Motor neuron (in vitro differentiated cells): ENCODE measurements around the gene FAM227B. TPM values are rescaled to one million over a fixed set of nuclear protein-coding genes. Genes with fewer than 3 reads are reported as not detected.

ENCODE experiments used
- ATAC-seq, 8 experiments: fragments of 200-7000 bp; cut with Tn5 transposase; replicated peaks in 6 of 8; 2 replicates each; pipeline ENCODE4 v1.8.0; 2021; ENCODE audit warnings: mild to moderate bottlenecking in 8 of 8, moderate library complexity in 8 of 8
- H3K27ac ChIP-seq, 2 donors: fragments of 250-450 bp; sonication (Bioruptor Pico); 2 replicates each; pipeline ENCODE4 v1.9.0; 2021; ENCODE audit warnings: antibody characterized with exemption in 2 of 2, mild to moderate bottlenecking in 2 of 2, moderate library complexity in 1 of 2
- H3K4me1 ChIP-seq, 2 donors: fragments of 250-450 bp; sonication (Bioruptor Pico); replicated peaks in 1 of 2; 2 replicates each; pipeline ENCODE4 v1.6.1; 2021; ENCODE audit warnings: antibody characterized with exemption in 2 of 2, mild to moderate bottlenecking in 2 of 2, moderate library complexity in 1 of 2
- H3K4me3 ChIP-seq, 5 donors: fragments of 250-450 bp; sonication (Bioruptor Pico); 2 replicates each; pipeline ENCODE4 v1.9.0; 2021; ENCODE audit warnings: antibody characterized with exemption in 5 of 5, mild to moderate bottlenecking in 5 of 5, moderate library complexity in 4 of 5
- WGBS, 10 experiments: fragments of 450-650 bp; shearing (Covaris generic); methylation state at CpG; one replicate each; pipeline ENCODE4 v1.0.0; 2022; 5-methylcytosine and 5-hydroxymethylcytosine counted together
- in situ Hi-C, 9 experiments: fragments of 400-800 bp; cut with MboI; loops; one replicate each; pipeline ENCODE4 v1.15.0; 2021; ENCODE audit warnings: low sequenced_read_pairs in 9 of 9, low pct_unique_long_range_greater_than_20kb in 2 of 9; ENCODE audit not compliant: unreplicated experiment in 9 of 9
- total RNA-seq, 8 experiments: library from RNA; unstranded; fragments of 300-600 nt; gene quantifications; 2 replicates each; pipeline versions ENCODE4 v1.2.3 to v1.2.4, GENCODE V29; 2022

The FAM227B gene
- total RNA-seq, 8 experiments from 2014 or later = 5.8 to 16.1 (median 10.6) TPM

- no peak for ATAC-seq
- Histone ChIP-seq H3K27ac (no peak overlapping the region), H3K4me3 (no peak overlapping the region), H3K4me1 (no peaks in the 10 kb centered on the region)
- in situ Hi-C loops = no loop called here
- WGBS, 10 experiments = 33 to 100% (median 90%) methylated on average over 1 to 2 of the region's 2 CpGs; no CpG with 5 or more reads in 1 of the 10 experiments
Observed at GRCh38 chr15:49308686-49309085, 311.9 kb downstream of the FAM227B start.

DNA sequence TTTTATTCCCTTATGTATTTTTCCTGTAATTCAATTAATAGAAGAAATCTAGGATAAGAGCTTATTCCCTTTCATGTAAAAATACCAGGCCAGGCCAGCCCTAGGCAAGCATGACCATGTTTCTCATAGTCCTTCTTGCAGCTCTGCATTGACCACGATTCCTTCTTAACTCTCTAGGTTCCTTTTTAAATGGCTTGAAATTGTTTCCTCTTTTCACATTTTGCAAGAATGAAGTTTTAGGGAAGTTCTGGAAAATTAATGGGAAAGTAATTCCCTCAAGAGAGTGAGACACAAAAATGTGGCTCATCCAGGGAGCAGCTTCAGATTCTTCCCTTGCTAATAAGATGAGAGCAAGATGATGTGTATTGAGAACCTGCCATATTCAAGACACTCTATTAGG is 314.1 kb downstream of the FAM227B start:
- no peak for ATAC-seq
- Histone ChIP-seq H3K4me3 (no peak overlapping the region), H3K4me1 (no peaks in the 10 kb centered on the region), H3K27ac (no peak overlapping the region)
- in situ Hi-C loops = no loop called here
- 22 to 100% (median 86%) methylated on average over 1 of the region's 1 CpG; no CpG with 5 or more reads in 2 of the 10 experiments for WGBS, 10 experiments

DNA sequence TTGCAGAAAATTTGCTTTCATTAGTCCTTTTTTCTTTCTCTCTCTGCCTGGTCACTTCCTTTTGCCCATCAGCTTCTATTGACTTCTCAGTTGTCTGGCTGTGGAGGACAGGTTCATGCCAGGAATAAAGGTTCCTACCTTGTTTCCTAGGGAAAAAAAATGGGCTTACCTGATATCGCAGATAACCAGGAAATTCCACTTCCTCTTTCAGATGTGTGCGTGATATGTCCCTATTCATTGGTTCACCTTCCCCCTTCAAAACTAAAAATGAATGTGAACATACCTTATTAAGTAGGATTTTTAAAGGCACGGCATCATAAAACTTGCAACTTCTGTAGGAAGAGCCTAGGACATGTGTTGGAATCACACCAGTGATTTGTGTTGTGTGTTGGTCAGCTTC is 317.6 kb downstream of the FAM227B start:
- ATAC-seq = no peak
- in situ Hi-C loops = no loop called here
- 83 to 100% (median 97%) methylated on average over 1 to 3 of the region's 3 CpGs; no CpG with 5 or more reads in 1 of the 10 experiments for WGBS, 10 experiments
- Histone ChIP-seq H3K4me1 (no peaks in the 10 kb centered on the region), H3K27ac (no peak overlapping the region), H3K4me3 (no peak overlapping the region)

GRCh38 chr15:49301562-49301961 is 319.1 kb downstream of the FAM227B start:
- in situ Hi-C loops = no loop called here
- Histone ChIP-seq H3K4me1 (no peaks in the 10 kb centered on the region), H3K4me3 (no peak overlapping the region), H3K27ac (no peak overlapping the region)
- no peak for ATAC-seq

- Histone ChIP-seq H3K4me1 (no peaks in the 10 kb centered on the region), H3K4me3 (no peak overlapping the region), H3K27ac (no peak overlapping the region)
- in situ Hi-C loops = no loop called here
- no peak for ATAC-seq
- 100% methylated on average over 1 to 3 of the region's 3 CpGs; no CpG with 5 or more reads in 2 of the 10 experiments for WGBS, 10 experiments
Observed at GRCh38 chr15:49300856-49301255, 319.8 kb downstream of the FAM227B start.

DNA sequence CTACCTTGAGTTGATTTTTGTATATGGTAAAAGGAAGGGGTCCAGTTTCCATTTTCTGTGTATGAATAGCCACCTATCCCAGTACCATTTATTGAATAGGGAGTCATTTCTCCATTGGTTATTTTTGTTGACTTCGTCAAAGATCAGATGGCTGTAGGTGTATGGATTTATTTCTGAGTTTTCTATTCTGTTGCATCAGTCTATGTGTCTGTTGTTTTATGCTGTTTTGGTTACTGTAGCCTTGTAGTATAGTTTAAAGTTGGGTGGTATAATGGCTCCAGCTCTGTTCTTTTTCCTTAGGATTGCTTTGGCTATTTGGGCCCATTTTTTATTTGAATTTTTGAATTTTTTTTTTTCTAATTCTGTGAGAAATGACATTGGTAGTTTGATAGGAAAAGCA is 323.0 kb downstream of the FAM227B start:
- WGBS, 10 experiments = 67 to 100% (median 100%) methylated on average over 1 of the region's 1 CpG
- H3K27ac ChIP-seq = no peak overlapping the region
- H3K4me1 ChIP-seq = no peaks in the 10 kb centered on the region
- H3K4me3 ChIP-seq = no peak overlapping the region
- ATAC-seq = no peak
- in situ Hi-C loops = loop anchor here in 1 of 9 experiments (25.0 kb wide), 1 partner anchor 115 kb away; the partner anchor contains the start of gene FGF7

DNA sequence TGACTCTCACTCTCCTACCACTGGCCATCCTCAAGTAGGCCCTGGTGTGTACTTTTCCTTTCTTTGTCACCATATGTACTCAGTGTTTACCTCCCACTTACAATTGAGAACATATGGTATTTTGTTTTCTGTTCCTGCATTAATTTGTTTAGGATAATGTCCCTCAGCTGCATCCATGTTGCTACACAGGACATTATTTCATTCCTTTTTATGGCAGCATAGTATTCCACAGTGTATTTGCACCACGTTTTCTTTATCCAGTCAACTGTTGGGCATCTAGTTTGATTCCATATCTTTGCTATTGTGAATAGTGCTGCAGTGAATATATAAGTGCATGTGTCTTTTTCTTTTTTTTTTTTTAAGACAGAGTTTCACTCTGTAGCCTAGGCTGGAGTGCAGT is 324.4 kb downstream of the FAM227B start:
- Histone ChIP-seq H3K27ac (no peak overlapping the region), H3K4me3 (no peak overlapping the region), H3K4me1 (no peaks in the 10 kb centered on the region)
- WGBS, 10 experiments = 86 to 100% (median 95%) methylated on average over 1 of the region's 1 CpG; no CpG with 5 or more reads in 4 of the 10 experiments
- no peak for ATAC-seq
- in situ Hi-C loops = loop anchor here in 1 of 9 experiments (25.0 kb wide), 1 partner anchor 116 kb away; the partner anchor contains the start of gene FGF7

DNA sequence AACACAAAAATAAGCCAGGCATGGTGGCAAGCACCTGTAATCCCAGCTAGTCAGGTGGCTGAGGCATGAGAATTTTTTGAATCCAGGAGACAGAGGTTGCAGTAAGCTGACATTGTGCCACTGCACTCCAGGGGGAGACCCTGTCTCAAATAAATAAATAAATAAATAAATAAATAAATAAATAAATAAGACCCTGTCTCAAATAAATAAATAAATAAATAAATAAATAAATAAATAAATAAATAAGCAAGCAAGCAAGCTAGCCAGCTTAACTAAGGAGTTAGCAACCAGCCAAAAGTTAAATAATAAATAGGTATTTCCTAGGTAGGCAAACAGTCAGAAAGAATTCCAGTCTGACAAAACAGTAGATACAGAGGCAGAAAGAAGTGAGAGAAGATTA is 326.7 kb downstream of the FAM227B start:
- no peak for ATAC-seq
- in situ Hi-C loops = loop anchor here in 1 of 9 experiments (25.0 kb wide), 1 partner anchor 118 kb away; the partner anchor contains the start of gene FGF7
- Histone ChIP-seq H3K27ac (no peak overlapping the region), H3K4me3 (no peak overlapping the region), H3K4me1 (no peaks in the 10 kb centered on the region)

GRCh38 chr15:49290191-49290590 is 330.4 kb downstream of the FAM227B start:
- Histone ChIP-seq H3K4me1 (no peaks in the 10 kb centered on the region), H3K27ac (no peak overlapping the region), H3K4me3 (no peak overlapping the region)
- in situ Hi-C loops = loop anchor here in 1 of 9 experiments (25.0 kb wide), 1 partner anchor 122 kb away; the partner anchor contains the start of gene FGF7
- ATAC-seq = no peak
- WGBS, 10 experiments = 38 to 60% (median 40%) methylated on average over 1 of the region's 1 CpG; no CpG with 5 or more reads in 7 of the 10 experiments

- no peak overlapping the region for H3K4me3 ChIP-seq
Observed at GRCh38 chr15:49288391-49288790, 332.2 kb downstream of the FAM227B start.

DNA sequence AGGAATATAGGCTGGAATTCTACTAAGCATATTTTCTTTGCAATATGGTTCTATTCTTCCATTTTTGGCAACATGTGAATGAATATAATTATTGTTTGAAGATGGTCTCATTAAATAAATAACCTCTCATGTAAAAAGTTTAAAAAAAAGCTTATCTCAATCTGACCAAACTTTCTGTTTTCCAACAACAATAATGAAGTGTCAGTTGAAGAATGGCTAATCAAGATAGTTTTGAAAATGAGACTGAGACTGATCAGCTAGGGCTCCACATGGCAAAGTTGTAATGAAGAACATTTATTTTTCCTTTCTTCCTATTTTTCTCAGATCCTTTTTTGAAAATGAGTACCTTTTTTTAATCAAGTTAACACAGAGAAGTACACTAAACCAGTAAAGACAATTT is 333.1 kb downstream of the FAM227B start:
- Histone ChIP-seq H3K27ac (no peak overlapping the region), H3K4me3 (no peak overlapping the region), H3K4me1 (no peaks in the 10 kb centered on the region)
- in situ Hi-C loops = loop anchor here in 1 of 9 experiments (25.0 kb wide), 1 partner anchor 125 kb away; the partner anchor contains the start of gene FGF7
- no peak for ATAC-seq

More at GRCh38 chr15:49288391-49288790, 332.2 kb downstream of the FAM227B start:
- no peak for ATAC-seq
- in situ Hi-C loops = loop anchor here in 1 of 9 experiments (25.0 kb wide), 1 partner anchor 124 kb away; the partner anchor contains the start of gene FGF7
- no peaks in the 10 kb centered on the region for H3K4me1 ChIP-seq
- no peak overlapping the region for H3K27ac ChIP-seq
- WGBS, 10 experiments = 62 to 100% (median 100%) methylated on average over 1 to 2 of the region's 2 CpGs; no CpG with 5 or more reads in 2 of the 10 experiments

DNA sequence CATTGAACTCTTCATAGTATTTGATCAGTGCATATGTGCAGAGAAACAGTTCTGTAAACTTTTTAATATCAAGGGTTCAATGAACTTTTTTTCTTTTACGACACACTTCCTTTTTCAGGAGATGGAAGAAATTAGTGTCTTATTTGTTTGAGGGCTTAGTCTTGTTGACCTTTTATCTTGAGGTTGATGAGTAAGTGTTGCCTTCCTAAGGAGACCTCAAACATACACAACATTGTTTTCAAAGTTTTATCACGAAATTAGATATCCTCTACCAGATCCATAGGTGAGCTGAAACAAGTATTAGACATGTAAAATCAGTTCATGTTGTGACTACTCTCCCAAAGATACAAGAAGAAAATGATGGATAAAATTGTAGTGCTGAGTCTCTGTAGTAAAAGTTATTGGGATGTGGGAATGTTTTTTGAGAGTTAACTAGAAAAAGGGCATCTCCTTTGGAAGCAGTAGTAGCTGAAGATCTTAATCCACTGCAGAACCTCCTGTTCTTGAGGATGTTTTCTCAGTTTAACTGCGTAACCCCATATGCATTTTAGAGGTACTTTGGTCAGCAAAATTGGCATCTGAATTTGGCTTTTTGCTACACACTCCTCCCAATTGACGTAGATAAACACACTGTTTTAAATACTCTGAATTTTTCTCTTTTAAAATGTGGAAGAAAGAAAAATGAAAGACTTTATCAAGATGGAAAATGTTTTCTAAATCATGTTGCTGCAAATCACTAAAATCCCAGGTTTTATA is 333.8 kb downstream of the FAM227B start:
- Histone ChIP-seq H3K4me3 (no peak overlapping the region), H3K4me1 (no peaks in the 10 kb centered on the region), H3K27ac (no peak overlapping the region)
- WGBS, 10 experiments = 73 to 100% (median 90%) methylated on average over 1 to 4 of the region's 4 CpGs
- in situ Hi-C loops = loop anchor here in 1 of 9 experiments (25.0 kb wide), 1 partner anchor 125 kb away; the partner anchor contains the start of gene FGF7
- ATAC-seq = no peak

DNA sequence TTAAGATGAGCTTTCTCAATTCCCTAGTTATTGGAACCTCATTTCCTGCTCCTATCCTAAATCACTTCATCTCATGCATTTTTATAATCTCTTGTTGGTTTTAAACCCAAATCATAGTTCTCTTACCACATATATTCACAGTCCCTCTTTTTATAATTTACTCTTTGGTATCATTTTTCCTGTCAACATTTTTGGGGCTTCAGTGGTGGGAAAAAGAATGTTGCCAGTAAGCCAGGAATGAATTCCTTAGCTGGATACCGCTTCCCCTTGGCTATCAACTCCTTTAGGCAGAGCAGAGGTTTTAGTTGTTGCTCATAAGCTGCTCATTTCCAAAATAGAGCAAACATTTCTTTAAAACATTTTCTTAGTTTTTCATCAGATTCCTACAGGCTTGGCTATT is 338.3 kb downstream of the FAM227B start:
- ATAC-seq = no peak
- in situ Hi-C loops = loop anchor here in 1 of 9 experiments (25.0 kb wide), 1 partner anchor 130 kb away; the partner anchor contains the start of gene FGF7
- Histone ChIP-seq H3K27ac (no peak overlapping the region), H3K4me1 (no peaks in the 10 kb centered on the region), H3K4me3 (no peak overlapping the region)
- 50 to 100% (median 88%) methylated on average over 1 of the region's 1 CpG; no CpG with 5 or more reads in 3 of the 10 experiments for WGBS, 10 experiments
